IMR-90 (cell line): Measurements from ENCODE around the gene ZMAT5. TPM values are rescaled to one million over a fixed set of nuclear protein-coding genes. Genes with fewer than 3 reads are reported as not detected.

Experiments used
- ATAC-seq: fragments of 200-7000 bp; cut with Tn5 transposase; 2 replicates; pipeline ENCODE4 v1.9.1; 2020; ENCODE audit warnings: low read depth, mild to moderate bottlenecking, moderate library complexity
- BruUV-seq: library from RNA; stranded (reverse); fragments of 400-500 nt; replicated peaks from 2 replicates; lab custom pipeline; 2021; lab: Mats Ljungman, UMichigan
- CTCF ChIA-PET: fragments of 300-600 bp; formaldehyde crosslinking; extraction: SDS; loops from one replicate; lab custom pipeline; 2021; ENCODE audit warnings: antibody characterized with exemption; lab: Yijun Ruan, JAX
- POLR2A ChIA-PET: fragments of 300-600 bp; sonication (Branson Sonifier 250); formaldehyde crosslinking; loops from one replicate; lab custom pipeline; 2022; ENCODE audit warnings: antibody characterized with exemption; ENCODE audit not compliant: unreplicated experiment; lab: Charles Lee
- DNase-seq: peaks from one replicate; pipeline ENCODE4 v3.0.0; 2013
- H2AFZ ChIP-seq: replicated peaks from 2 replicates; pipeline ENCODE3; 2013; ENCODE audit warnings: low read length, mild to moderate bottlenecking; ENCODE audit not compliant: poor library complexity
- H2AK5ac ChIP-seq: 2 replicates; pipeline ENCODE4 v1.6.1; 2013; ENCODE audit warnings: low read depth, low read length, inconsistent platforms
- H2AK9ac ChIP-seq: replicated peaks from 2 replicates; pipeline ENCODE3; 2013; ENCODE audit warnings: mild to moderate bottlenecking, low read depth, low read length, moderate library complexity; ENCODE audit not compliant: poor library complexity
- H2BK120ac ChIP-seq: 2 replicates; pipeline ENCODE4 v1.6.1; 2013; ENCODE audit warnings: low read depth, low read length, inconsistent platforms
- H2BK15ac ChIP-seq: 3 replicates; pipeline ENCODE4 v1.6.1; 2013; ENCODE audit warnings: low read depth, low read length, inconsistent platforms
- H2BK20ac ChIP-seq: 2 replicates; pipeline ENCODE4 v1.6.1; 2013; ENCODE audit warnings: low read depth, mild to moderate bottlenecking, inconsistent platforms, low read length, moderate library complexity
- H2BK5ac ChIP-seq: 2 replicates; pipeline ENCODE4 v1.6.1; 2013; ENCODE audit warnings: mild to moderate bottlenecking, low read depth, low read length, inconsistent platforms; ENCODE audit not compliant: poor library complexity, severe bottlenecking
- H3K14ac ChIP-seq: replicated peaks from 2 replicates; pipeline ENCODE4 v1.6.1; 2013; ENCODE audit warnings: low read depth, low read length, inconsistent platforms
- H3K18ac ChIP-seq: 2 replicates; pipeline ENCODE4 v1.6.1; 2013; ENCODE audit warnings: low read depth, low read length, control low read depth
- H3K23ac ChIP-seq: 2 replicates; pipeline ENCODE4 v1.6.1; 2013; ENCODE audit warnings: low read depth, low read length, inconsistent platforms
- H3K27ac ChIP-seq: 2 replicates; pipeline ENCODE4 v1.5.1; 2013; ENCODE audit warnings: mild to moderate bottlenecking, control low read depth, low read length; ENCODE audit not compliant: insufficient read depth
- H3K27me3 ChIP-seq: 2 replicates; pipeline ENCODE4 v1.6.1; 2013; ENCODE audit warnings: low read length; ENCODE audit not compliant: control insufficient read depth, insufficient read depth
- H3K36me3 ChIP-seq: 2 replicates; pipeline ENCODE4 v1.6.1; 2013; ENCODE audit warnings: low read length, mixed read lengths; ENCODE audit not compliant: control insufficient read depth, insufficient read depth
- H3K4ac ChIP-seq: 2 replicates; pipeline ENCODE4 v1.6.1; 2013; ENCODE audit warnings: low read depth, low read length, inconsistent platforms
- H3K4me1 ChIP-seq: 2 replicates; pipeline ENCODE4 v1.6.1; 2013; ENCODE audit warnings: low read length, mixed read lengths; ENCODE audit not compliant: control insufficient read depth, insufficient read depth
- H3K4me2 ChIP-seq: 2 replicates; pipeline ENCODE4 v1.6.1; 2013; ENCODE audit warnings: low read depth, mild to moderate bottlenecking, control low read depth, low read length, moderate library complexity
- H3K4me3 ChIP-seq: 2 replicates; pipeline ENCODE4 v1.5.1; 2013; ENCODE audit warnings: low read depth, mild to moderate bottlenecking, control low read depth, low read length, moderate library complexity; ENCODE audit not compliant: insufficient read depth
- H3K56ac ChIP-seq: 2 replicates; pipeline ENCODE4 v1.6.1; 2013; ENCODE audit warnings: low read length, inconsistent platforms; ENCODE audit not compliant: insufficient read depth; ENCODE audit errors: extremely low read depth
- H3K79me1 ChIP-seq, 2 experiments: 2 replicates each; pipeline ENCODE4 v1.6.1; 2013; ENCODE audit warnings: low read length in 2 of 2, inconsistent platforms in 1 of 2, low read depth in 1 of 2
- H3K9ac ChIP-seq: 2 replicates; pipeline ENCODE4 v1.6.1; 2013; ENCODE audit warnings: low read depth, low read length, control low read depth
- H3K9me1 ChIP-seq: 2 replicates; pipeline ENCODE4 v1.6.1; 2013; ENCODE audit warnings: low read length, inconsistent platforms; ENCODE audit not compliant: insufficient read depth
- H3K9me3 ChIP-seq: 2 replicates; pipeline ENCODE4 v1.6.1; 2013; ENCODE audit warnings: low read length; ENCODE audit not compliant: control insufficient read depth, insufficient read depth
- H4K20me1 ChIP-seq: 2 replicates; pipeline ENCODE4 v1.6.1; 2013; ENCODE audit warnings: low read length, inconsistent platforms; ENCODE audit not compliant: insufficient read depth
- H4K5ac ChIP-seq: 2 replicates; pipeline ENCODE4 v1.6.1; 2013; ENCODE audit warnings: mild to moderate bottlenecking, low read depth, low read length, control low read depth
- H4K8ac ChIP-seq, 2 experiments: 2 replicates each; pipeline ENCODE4 v1.6.1; 2013; ENCODE audit warnings: low read depth in 2 of 2, low read length in 2 of 2, control low read depth in 1 of 2, inconsistent platforms in 1 of 2
- H4K91ac ChIP-seq: 2 replicates; pipeline ENCODE4 v1.6.1; 2013; ENCODE audit warnings: low read depth, low read length, inconsistent platforms; ENCODE audit not compliant: insufficient read depth
- CEBPB ChIP-seq: IDR thresholded peaks from 2 replicates; pipeline ENCODE4 v1.6.1; 2012; ENCODE audit warnings: low read depth, low read length, improper control_type of control experiment
- CHD1 ChIP-seq: IDR thresholded peaks from 2 replicates; pipeline ENCODE4 v1.6.1; 2012; ENCODE audit warnings: low read depth, low read length, improper control_type of control experiment
- POLR2A ChIP-seq: IDR thresholded peaks from 2 replicates; pipeline ENCODE4 v1.6.1; 2012; ENCODE audit warnings: mild to moderate bottlenecking, low read depth, low read length
- RFX5 ChIP-seq: IDR thresholded peaks from 2 replicates; pipeline ENCODE4 v1.8.0; 2012; ENCODE audit warnings: low read depth, mild to moderate bottlenecking, low read length, moderate library complexity
- WGBS, 2 experiments: methylation state at CpG; one replicate each; pipeline versions ENCODE4 v1.1.5 to v1.1.7; 2013; ENCODE audit warnings: missing lambda C conversion rate in 2 of 2; ENCODE audit not compliant: insufficient read length in 1 of 2; ENCODE audit errors: extremely low coverage in 2 of 2; 5-methylcytosine and 5-hydroxymethylcytosine counted together
- dilution Hi-C: fragments of 300-500 bp; cut with HindIII; formaldehyde crosslinking; loops from one replicate; pipeline ENCODE4 v1.14.3; 2018; ENCODE audit warnings: low sequenced_read_pairs; ENCODE audit not compliant: unreplicated experiment
- in situ Hi-C: fragments of 300-500 bp; cut with MboI; formaldehyde crosslinking; loops from 3 replicates; pipeline ENCODE4 v1.14.3; 2019; ENCODE audit warnings: low sequenced_read_pairs, inconsistent platforms, mixed read lengths
- intact Hi-C: fragments of 100-400 bp; cut with micrococcal nuclease; formaldehyde crosslinking; loops from 2 replicates; pipeline ENCODE4 v1.10.0; 2022
- polyA plus RNA-seq, 3 experiments: library from polyadenylated mRNA; depleted of rRNA; stranded (reverse); fragments of >200 nt; gene quantifications; 2 replicates each; pipeline ENCODE4 v1.2.3, GENCODE V29; 2012; ENCODE audit warnings: low replicate concordance in 1 of 3
- total RNA-seq: library from RNA; depleted of rRNA; stranded (reverse); fragments of >200 nt; gene quantifications from 2 replicates; pipeline ENCODE4 v1.2.3, GENCODE V29; 2012

Gene ZMAT5
- total and polyA plus RNA-seq, 2 of the 4 experiments (the other 2 are of a cell fraction), result 21.7 to 31.8 TPM

GRCh38 chr22:29767171-29768051 is 604 bp upstream of the ZMAT5 start, which contains the start of gene UQCR10:
UQCR10 (plus strand) TSS chr22:29767369; CDS start chr22:29767399, 30 bp downstream.
- Histone ChIP-seq H2AK5ac (peak within 1 kb of the TSS; percentile 98), H3K9me1 (peaks cover 9% of the 10 kb centered on the region), H3K79me1 (peaks cover 22 to 72% of the 10 kb centered on the region in 2 experiments), H4K91ac (peak within 1 kb of the TSS; percentile 99), H3K4ac (peak within 1 kb of the TSS; percentile 99), H4K20me1 (peaks cover 5% of the 10 kb centered on the region), H3K36me3 (peaks cover 12% of the 10 kb centered on the region), H3K4me1 (peaks cover 4% of the 10 kb centered on the region; the same call in 1 of the 2 replicates), H3K23ac (peak within 1 kb of the TSS; percentile 100), H2BK15ac (peak within 1 kb of the TSS; percentile 71; the same call in 2 of the 3 replicates), H3K4me3 (peak within 1 kb of the TSS; percentile 82), H2AK9ac (peak within 1 kb of the TSS; percentile 98), H4K5ac (peak within 1 kb of the TSS; percentile 99), H3K27me3 (no peaks in the 10 kb centered on the region), H3K18ac (peak within 1 kb of the TSS; percentile 96), H3K9ac (peak within 1 kb of the TSS; percentile 96), H3K9me3 (no peaks in the 10 kb centered on the region), H3K56ac (peak within 1 kb of the TSS; percentile 82), H3K4me2 (peak within 1 kb of the TSS; percentile 89), H3K27ac (peak within 1 kb of the TSS; percentile 94), H2BK5ac (peak within 1 kb of the TSS; percentile 98), H2BK120ac (peak within 1 kb of the TSS; percentile 89), H2BK20ac (peak within 1 kb of the TSS; percentile 38; the same call in 1 of the 2 replicates), H4K8ac (peak within 1 kb of the TSS; percentile 89 to 99), H3K14ac (peak within 1 kb of the TSS; percentile 100), H2AFZ (peak within 1 kb of the TSS; percentile 99)
- no TSS peak for BruUV-seq
- WGBS, 2 experiments, result 12% methylated on average over 22 of the region's 46 CpGs; no CpG with 5 or more reads in 1 of the 2 experiments
- dilution Hi-C loops (no loop called here), in situ Hi-C loops (no loop called here), intact Hi-C loops (no loop called here)
- 0 out of 2 replicates have a peak, but pooled peaks have one; percentile 48 for TF ChIP-seq POLR2A
- no peak for TF ChIP-seq CHD1
- TF ChIP-seq CEBPB, result peak; percentile 65
- no peak for TF ChIP-seq RFX5
- ATAC-seq, result peak; percentile 90
- POLR2A ChIA-PET, result no interaction called here
- CTCF ChIA-PET, result no interaction called here
- DNase-seq, result peak; percentile 88
